HG02943 (cell line): ENCODE data around the gene TTLL12.

Experiments
- ATAC-seq: cut with Tn5 transposase; IDR thresholded peaks from one replicate; pipeline ENCODE4 v1.9.1; 2021; ENCODE audit warnings: mild to moderate bottlenecking, low read depth, moderate library complexity; ENCODE audit not compliant: unreplicated experiment

TTLL12 gene

DNA sequence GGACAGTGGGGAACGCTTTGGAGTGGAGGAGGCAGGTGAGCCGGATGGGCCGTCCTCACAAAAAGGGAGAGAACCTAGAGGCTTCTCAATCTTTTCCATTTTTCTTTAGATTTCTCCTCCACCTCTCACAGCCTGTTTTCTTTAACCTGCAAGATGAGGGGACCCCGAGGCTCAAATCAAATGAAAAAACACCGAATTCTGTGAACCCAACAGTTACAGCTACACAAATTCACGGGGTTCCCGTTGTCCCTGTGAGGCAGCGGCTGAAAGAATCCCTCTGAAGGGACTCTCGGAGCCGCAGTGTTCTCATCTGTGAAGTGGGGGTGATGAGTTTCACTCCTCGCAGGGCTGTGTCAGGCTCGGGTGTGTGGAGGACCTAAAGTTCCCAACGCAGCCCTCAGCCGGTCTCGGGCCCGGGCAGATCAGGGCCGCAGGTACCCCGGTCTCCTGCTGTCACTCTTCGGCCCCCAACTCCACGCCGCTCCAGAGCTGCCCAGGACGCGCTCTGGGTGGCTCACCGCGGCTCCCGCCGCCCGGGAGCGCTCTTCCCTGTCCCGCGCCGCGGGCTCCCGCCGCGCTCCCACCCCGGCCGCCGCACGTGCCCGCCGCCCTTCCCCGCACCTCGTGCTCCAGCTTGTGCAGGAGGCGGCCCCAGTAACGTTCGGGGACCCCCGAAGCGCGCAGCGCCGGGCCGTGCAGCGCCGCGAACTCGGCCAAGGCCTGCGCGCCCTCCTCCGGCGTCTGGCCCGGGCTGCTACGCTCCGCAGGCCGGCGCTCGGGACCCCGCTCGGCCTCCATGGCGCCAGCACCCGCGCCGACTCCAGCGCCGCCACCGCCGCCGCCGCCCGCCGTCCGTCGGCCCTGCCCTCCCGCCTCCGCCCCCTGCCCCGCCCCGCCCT lies at the start of gene TTLL12:
Gene TTLL12 (minus strand): TSS at position 863 of the 899 bp plus-strand sequence. CDS start 65 bp downstream, at position 798.
- ATAC-seq, result no peak

DNA sequence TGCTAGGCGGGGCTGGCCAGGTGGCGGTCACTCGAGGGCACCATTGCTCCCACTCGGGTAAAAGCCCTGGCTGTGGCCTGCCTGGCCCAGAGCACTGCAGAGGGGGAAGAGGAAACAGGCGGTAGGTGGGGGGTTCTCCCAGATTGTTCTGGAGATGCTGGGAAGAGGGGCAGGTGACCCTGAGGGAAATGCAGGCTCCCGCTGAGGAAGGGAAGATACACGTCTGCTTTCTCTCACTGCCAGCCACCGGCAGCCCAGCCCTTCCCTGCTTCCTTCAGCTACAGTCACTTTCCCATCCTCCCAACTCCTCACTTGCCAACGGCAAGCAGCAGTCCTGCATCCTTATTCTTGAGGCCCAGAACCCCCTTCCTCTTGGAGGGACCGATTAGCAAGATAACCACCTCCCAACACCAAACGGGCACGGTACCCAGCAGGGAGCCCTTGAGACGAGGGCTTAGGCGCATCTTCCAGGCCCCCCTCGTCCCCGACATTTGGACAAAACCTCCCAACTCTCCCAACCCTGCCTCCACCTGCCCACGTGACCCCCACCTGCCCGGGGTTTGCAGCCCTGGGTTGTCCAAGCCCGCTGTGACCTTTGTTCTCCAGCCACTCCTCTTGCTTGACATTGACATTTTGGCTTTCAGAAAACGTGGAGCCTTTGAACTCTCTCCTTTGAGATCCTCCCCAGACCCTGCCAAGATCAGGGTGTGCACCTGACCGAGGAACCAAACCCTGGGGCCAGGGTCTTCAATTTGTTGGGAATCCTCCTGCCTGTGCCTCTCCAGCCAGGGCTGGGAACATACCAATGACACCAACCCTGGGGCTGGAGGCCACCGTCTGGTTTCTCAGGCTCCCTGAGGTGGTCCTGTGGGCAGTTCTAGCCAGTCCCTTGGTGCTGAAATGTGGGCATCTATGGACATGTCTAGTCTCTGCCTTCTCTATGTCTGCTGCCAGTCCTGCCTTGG lies 48.8 kb upstream of the TTLL12 start:
- no peak for ATAC-seq

DNA sequence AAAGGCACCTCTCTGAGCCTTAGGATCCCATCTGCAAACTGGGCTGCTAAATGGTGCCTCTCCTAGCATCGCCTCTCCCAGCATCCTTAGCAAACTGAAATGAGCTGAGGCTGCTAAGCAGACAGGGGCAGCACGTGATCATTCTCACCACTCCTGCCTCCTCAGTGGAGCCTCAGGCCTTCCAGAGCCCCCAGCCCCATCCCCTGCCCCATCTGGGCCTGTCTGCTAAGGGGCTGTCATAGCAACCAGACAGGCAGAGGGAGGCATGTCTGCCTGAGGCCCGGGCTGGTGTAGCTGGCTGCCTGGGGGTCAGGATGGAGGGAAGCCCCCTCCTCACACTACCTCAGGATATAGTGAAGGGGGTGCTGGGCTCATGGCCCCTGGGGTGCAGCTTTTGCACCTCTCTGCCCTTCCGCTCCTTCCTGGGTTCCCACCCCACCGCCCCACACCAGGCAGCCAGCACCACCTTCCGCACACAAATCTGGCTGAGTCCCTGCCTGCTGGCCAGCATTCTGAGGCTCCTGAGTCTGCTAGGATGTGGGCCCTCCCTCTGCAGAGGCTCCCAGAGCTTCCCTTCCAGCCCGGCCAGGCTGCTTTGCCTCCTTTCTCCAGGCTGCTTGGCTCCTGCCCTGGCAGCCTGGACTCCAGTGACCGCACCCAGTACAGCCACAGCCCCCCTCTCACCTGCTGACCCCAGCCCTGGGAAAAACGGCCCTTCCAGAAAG lies 47.5 kb upstream of the TTLL12 start:
- no peak for ATAC-seq

- ATAC-seq, result no peak
These were observed 46.6 kb upstream of the TTLL12 start for GRCh38 chr22:43233529-43233928.

DNA sequence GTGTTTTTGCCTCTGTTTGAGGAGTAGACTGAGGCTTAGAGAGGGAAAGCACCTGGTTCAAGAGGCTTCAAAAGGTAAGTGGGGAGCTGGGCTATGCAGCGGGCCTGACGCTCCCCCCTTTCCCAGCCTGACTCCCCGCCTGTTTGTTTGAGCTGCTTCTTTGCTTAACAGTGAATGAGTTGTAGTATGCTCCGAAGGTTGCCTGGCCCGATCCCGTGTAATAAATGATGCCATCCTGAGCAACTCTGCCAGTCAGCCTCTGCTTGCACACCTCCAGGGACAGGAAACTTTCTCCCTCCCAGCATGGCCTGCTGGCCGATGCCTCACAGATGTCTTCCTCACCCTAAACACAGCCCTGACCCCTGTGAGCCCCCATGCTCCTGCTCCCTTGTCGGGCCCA lies 45.5 kb upstream of the TTLL12 start:
- no peak for ATAC-seq

DNA sequence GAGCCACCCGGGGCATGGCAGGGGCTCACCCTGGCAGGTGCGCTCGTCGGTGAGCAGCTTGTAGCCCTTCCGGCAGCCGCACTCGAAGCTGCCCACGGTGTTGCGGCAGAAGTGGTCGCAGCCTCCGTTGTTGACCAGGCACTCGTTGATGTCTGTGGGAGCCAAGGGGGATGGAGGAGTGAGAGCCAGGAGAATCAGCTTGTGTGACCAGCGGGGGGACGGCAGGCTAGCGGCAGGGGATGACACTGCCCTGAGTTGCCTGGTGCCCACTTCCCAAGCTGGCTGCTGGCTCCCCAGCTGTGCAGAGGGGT lies 44.7 kb upstream of the TTLL12 start:
- ATAC-seq, result no peak

DNA sequence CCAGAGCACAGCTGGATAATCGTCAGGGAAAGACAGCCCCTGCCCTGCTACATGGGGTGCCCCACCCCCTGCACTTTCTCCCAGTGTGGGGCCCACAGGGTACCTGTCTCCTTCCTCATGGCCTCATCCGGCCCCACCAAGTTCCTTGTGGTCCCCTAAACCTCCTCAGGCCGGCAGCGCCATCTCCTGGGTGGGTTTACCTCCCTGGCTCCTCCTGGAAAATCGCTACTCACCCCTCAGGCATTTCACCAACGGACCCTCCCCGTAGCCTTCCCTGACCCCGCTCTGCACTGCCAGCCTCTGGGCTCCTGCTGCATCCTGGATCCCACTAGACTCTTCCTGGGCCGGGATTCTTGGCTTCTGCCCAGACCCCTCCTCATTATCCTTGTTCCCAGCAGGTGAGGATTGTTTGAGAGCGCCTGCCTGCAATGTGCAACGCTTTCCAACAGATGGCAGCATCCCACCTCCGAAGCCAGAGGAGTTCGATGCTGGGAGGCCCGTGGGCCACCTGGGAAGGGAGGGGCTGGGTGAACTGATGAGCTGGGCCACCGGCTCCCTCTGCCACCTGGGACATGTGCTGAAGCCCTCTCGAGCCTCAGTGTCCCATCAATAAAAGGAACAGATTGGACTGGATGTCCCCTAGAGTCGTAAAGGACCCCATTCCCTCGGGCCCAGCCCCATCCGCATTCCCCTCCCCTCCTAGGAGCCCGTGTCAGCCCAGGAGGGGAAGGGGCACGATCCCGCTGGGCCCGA lies 44.2 kb upstream of the TTLL12 start:
- ATAC-seq, result no peak

DNA sequence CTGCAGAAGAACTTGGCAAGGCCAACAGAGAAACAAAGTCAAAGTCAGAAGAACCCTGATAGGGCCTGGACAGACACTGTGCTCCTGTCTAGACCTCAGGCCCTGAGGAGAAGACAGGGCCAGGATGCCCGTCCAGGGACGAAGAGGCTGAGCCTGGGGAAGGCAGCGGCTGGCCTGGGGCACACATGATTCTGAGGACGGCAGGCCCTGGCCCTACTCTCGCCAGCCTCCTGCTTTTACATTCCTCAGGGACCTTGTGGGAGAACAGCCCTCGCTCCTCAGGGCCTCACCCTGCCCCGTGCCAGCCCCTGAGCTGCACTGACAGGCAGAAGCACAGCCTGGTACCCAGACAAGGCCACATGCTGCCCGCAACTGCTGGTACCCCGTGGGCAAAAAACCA lies 43.6 kb upstream of the TTLL12 start:
- no peak for ATAC-seq

DNA sequence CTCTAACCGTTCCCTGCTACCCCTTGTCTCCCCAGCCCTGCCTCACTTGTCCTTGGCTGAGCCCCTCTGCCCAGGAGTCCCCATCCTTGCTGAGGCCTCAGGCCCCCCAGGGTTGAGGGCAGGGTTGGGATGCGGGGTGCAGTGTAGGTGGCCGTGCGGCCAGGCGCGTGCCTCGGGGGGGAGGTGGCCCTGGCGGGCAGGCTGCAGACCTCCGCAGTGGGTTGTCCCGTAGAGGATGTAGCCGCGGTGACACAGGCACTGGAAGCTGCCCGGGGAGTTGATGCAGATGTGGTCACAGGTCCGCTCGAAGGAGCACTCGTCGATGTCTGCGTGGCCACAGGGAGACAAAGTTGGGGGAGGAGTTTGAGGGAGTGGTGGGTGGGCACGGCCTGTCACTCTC lies 41.9 kb upstream of the TTLL12 start:
- ATAC-seq, result no peak

DNA sequence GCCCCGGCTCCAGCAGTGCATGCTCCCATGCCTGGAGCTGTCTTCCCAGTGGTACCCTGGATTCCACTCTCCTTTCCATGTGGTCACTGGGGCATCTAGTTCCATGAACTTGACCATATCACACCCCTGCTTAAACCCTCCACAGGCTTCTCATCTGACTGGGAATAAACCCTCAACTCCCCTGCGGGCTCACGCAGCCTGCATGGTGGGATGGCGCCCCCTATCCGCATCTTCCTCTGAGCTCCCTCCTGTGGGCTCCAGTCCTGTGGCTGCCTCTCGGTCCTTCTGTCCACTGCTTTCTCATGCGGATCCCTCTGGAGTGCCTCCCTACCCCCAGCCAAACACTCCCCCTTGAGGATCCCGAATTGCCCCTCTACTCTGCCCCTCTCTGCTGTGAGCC lies 41.4 kb upstream of the TTLL12 start:
- no peak for ATAC-seq

GRCh38 chr22:43227239-43227630 lies 40.3 kb upstream of the TTLL12 start:
- ATAC-seq, result no peak

DNA sequence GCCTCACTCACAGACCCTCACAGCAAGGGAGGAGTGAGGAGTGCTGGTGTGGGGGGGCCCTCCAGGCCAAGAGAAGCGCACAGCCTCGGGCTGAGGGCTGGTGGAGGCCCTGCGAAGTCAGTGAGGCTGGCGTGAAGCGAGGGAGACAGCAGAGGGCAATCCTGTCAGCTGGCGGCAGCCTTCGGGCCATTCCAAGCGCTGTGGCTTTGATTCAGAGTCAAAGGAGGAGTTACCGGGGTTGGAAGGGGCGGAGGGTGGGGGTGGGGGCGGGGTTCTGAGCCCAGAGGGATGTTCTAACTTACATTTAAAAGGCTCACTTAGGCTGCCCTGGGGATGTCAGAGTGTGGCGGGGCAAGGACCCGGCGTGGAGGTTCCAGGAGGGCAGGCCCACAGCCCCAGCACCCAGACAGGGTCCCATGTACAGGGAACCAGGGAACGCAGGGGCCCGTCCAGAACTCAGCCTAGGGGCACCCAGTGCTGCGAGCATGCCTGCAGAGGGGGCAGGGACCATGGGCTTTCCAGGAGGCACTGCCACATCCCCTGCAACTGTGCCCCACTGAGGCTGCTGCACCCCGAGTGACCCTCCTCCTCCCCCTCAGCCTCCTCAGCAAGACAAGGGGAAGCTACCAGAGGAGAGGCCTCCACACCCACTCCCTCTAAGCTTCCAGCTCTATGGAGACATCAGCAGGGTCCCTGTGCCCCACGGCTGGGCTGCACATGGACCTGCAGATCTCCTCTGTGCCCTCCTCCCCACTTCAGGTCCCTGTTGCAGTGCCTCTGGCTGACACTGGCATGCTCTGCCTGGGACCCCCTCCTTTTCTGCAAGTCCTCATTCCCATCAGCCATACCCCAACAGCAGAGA lies 39.7 kb upstream of the TTLL12 start:
- ATAC-seq, result no peak

- no peak for ATAC-seq
These were observed 38.7 kb upstream of the TTLL12 start for GRCh38 chr22:43225609-43226008.

DNA sequence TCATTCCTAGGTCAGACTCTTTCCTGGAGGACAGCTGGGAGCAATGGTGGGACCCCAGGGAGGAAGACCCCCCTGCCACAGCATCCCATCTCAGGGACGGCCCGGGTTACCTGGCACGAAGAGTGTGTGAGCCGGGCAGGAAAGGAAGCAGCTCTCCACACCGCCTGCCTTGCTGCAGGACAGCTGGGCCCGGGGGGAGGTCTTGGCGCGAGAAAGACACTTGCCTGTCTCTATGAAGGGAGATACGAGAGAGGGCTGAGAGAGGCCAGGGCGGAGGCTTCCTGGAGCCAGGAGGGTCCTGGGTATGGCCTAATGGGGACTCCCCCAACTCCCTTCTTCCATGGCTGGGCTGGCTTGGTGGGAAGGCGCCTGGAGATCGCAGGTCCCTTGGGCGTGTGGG lies 36.1 kb upstream of the TTLL12 start:
- no peak for ATAC-seq

DNA sequence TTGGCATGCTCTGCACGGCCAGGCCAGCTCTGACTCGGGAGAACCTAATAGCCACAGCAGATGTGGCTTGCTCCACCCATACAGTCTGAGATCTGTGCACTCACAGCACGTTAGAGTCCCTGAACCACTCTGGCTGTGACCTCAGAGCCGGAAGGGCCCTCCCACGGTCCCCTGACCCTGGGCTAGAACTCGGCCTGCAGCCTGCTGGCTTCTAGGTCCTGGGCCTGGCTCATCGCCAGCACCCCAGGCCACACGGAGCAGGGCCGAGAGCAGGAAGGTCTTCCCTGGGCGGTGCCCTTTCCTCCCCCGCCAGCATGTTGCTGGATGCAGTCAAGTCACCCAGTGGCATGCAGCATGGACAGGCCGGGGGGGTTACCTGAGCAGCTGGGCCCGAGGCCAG lies 35.3 kb upstream of the TTLL12 start:
- ATAC-seq, result no peak

DNA sequence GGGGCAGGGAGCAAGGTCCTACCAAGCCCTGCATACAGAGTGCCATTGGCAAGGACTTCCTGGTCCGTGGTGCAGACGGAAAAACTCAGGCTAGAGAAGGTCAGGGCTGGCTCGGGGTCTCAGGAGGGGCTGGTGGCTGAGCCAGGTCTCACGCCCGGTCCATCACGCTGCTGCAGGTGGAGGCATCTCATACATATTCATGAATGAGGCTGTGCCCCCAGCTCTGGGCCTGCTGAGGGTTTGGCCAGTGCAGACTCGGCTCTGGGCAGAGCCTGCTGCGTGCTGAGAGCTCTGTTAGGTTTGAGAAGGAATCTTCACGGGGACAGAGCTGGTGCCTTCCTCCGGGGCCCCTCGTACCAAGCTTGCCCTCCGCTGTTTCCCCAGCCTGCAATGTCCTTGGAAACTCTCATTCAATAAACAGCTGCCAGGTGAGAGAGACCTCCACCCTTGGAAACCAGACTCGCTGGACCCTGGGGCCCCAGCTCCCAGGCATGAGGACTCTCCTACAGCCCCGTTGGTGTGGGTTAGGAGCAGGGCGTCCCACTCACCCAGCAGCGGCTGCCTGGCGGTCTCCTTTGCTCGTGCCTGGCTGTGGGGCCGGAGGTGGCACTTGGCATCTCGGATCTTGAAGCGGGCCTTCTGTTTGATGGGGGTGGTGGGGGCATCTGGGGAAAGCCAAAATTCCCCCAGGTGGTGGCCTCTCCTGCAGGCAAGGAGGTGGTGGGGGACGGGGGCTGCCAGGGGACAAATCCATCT lies 33.9 kb upstream of the TTLL12 start:
- ATAC-seq, result no peak

DNA sequence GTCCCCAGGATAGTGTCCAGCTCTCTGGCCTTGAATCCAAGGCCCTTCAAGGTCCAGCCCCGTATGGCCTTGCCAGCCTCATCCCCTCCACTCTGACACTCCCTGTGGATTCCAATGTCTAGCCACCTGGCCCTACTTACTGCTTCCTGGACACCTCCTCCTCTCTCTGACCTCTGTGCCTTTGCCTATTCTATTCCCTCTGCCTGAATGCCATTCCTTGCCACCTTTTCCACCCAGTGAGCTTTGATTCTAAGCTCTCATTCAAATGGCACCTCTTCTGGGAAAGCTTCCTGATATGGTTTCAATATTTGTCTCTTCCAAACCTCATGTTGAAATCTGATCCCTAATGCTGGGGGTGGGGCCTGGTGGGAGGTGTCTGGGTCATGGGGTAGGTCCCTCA lies 31.9 kb upstream of the TTLL12 start:
- no peak for ATAC-seq

- ATAC-seq, result no peak
These were observed 30.5 kb upstream of the TTLL12 start for GRCh38 chr22:43217285-43218030.
